Gastrocnemius medialis (tissue), 4 donors: ENCODE data around the gene THAP11.

Experiments
- CTCF ChIP-seq, 5 experiments: fragments of 450-650 bp in 3 of 5; fragments of 200-600 bp in 2 of 5; sonication (generic) in 2 of 5; IDR thresholded peaks in 4 of 5; conservative IDR thresholded peaks in 1 of 5; 1 replicate in 4 of 5; 2 replicates in 1 of 5; pipeline ENCODE4 v1.5.1; 2016 to 2019; ENCODE audit warnings: antibody characterized with exemption in 5 of 5, mild to moderate bottlenecking in 3 of 5, moderate library complexity in 3 of 5
- POLR2A ChIP-seq, 2 donors: fragments of 450-650 bp; IDR thresholded peaks; one replicate each; pipeline ENCODE4 v1.6.1; 2017; ENCODE audit warnings: antibody characterized with exemption in 2 of 2, mild to moderate bottlenecking in 2 of 2, moderate library complexity in 2 of 2

GRCh38 chr16:67885976-67886375 lies 43.9 kb downstream of the THAP11 start:
- TF ChIP-seq CTCF (IDR thresholded peaks at IDR 0.05 in 4 of 5, conservative IDR thresholded peaks at IDR 0.05 in 1 of 5), result no peak
- no peak for TF ChIP-seq POLR2A (IDR thresholded peaks at IDR 0.05)
